ENCODE results near the gene FBXW9.
A peak's percentile ranks its signal among the peaks of the same experiment; 100 is the strongest.
"Not testable (repeated sequence)": the region's sequence is repeated elsewhere in the genome, so short reads cannot be mapped to it uniquely, and the experiment has no call there.

The FBXW9 gene

DNA sequence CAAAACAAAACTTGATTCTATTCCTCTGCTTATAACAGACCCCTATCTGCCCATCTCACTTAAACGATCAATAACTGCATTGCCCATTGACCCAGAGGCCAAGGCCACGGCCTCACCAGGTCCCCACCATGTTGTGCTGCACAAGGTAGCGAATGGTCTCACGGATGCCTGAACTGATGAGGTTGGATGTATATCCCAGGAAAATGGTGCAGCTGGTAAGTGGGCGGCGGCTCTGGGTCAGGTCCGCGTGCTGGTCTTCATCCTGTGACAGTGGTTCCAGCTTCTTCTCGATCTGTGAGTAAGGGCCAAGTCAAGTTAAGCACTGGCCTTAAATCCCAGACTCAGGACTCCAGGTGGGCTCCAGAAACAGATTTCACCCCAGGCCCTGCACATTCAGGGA lies 16.4 kb downstream of the FBXW9 start:
- no peak for DNase-seq

DNA sequence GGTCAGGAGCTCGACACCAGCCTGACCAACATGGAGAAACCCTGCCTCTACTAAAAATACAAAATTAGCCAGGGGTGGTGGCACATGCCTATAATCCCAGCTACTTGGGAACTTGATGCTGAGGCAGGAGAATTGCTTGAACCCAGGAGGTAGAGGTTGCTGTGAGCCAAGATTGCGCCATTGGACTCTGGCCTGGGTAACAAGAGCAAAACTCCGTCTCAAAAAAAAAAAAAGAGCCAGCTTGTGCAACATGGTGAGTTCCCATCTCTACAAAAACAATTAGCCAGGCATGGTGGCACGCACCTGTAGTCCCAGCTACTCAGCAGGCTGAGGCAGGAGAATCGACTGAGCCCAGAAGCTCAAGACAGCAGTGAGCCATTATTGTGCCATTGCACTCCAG lies 18.4 kb downstream of the FBXW9 start:
- DNase-seq: not testable (repeated sequence)

DNA sequence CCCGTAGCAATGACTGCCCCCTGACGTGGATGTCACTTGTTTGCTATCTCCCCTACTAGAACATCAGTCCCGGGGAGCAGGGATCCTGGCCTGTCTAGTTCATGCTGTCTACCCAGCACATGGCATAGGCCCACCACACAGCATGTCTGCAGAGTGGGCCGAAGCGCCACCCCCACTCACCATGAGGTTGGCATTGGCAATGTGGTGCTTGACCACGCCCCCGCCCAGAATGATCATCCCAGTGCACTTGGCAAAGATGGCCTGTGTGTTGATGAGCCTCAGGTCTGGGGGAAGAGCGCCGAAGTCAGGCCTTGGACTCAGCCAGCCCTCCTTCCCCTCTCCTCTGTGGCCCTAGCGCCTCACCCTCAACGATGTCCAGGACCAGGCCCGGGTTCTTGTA lies 19.5 kb downstream of the FBXW9 start:
- no peak for DNase-seq

DNA sequence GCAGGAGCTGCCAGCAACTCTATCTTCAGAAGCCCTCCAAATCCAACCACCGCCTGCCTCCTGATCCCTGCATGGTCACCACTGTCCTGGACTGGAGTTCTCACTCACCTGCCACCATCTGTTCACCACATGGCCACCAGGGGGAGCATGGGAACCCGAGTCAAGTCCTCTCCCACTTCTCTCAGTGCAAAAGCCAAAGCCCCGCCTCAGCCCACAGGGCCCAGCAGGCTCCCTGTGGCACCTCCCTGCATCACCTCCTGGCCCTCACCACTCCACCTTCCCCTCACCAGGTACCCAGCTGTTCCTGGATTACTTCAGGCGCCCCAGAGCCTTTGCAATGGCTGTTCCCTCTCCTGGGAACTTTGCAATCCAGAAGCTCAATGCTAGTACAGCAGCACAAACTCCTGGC lies 20.0 kb downstream of the FBXW9 start:
- peak; percentile 96 for DNase-seq

DNA sequence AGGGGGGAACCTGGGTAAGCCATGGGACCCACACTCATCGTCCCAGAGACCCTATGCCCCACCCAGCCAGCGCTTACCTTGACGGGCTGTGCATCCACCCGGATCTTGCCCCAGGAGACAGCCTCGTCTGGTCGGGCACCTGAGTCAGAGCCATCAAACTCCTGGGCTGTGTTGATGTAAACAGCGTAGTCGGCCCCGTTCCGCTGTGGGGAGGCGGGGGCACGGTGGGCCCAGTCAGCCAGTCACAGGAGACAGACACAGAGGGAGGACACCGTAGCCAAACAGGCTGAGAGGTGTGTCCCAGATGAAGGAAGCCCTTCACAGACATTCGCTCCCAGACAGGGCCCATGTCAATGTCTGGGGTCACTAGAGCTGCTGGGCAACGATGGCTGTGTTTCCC lies 20.5 kb downstream of the FBXW9 start:
- DNase-seq: no peak

DNA sequence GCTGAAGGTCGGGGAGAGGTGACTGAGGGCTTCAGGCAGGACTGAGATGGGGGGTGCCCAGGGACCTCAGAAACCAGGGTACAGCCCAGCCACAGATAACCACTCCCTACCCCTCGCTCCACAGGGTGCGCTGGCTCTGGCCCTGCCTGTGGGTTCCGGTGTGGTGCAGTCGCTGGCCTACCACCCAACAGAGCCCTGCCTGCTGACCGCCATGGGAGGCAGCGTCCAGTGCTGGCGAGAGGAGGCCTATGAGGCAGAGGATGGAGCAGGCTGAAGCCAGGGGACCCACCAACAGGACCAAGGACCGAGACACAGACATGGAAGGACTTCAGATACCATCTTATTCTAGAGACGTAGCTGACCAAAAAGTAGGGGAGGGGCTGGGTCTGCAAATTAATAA lies 21.0 kb downstream of the FBXW9 start:
- no peak for DNase-seq

DNA sequence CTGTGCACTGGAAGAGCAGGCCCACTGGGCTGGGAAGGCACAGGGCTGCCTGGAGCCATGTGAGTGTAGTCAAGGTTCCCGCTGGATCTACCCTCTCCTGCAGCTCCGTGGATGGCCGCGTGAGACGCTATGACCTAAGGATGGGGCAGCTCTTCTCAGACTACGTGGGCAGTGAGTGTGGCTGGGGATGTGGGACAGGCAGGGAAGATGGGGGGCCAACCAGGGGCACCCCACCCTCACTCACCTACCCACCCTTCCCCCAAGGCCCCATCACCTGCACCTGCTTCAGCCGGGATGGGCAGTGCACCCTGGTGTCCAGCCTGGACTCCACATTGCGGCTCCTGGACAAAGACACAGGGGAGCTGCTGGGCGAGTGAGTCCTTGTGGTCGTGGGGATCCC lies 23.7 kb downstream of the FBXW9 start:
- no peak for DNase-seq

DNA sequence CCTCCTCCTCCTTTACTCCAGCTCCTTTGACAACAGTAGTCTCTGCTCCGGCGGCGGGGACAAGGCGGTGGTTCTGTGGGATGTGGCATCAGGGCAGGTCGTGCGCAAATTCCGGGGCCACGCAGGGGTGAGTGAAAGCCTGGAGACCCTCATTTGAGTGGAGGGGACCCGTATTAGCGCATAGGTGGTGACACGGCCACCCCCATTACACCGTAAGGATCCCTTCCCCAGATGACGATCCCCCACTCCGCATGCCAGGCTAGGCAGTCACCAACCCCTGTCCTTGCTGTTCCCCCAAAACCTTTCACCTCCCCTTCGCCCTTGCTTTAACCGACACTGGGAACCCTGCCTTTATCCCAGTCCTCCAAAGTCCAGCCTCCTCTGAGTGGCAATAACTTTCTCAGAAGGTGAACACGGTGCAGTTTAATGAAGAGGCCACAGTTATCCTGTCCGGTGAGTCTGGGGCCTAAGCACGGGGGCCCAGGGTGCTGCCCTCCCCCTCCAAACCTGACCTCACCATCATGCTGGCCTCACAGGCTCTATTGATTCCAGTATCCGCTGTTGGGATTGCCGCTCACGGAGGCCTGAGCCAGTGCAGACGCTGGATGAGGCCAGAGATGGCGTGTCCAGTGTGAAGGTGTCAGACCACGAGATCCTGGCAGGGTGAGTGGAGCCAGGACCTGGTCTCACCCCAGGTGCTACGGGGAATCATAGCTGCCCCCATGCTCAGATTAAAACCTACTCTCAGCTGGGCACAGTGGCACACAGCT lies 26.1 kb downstream of the FBXW9 start:
- DNase-seq: no peak

DNA sequence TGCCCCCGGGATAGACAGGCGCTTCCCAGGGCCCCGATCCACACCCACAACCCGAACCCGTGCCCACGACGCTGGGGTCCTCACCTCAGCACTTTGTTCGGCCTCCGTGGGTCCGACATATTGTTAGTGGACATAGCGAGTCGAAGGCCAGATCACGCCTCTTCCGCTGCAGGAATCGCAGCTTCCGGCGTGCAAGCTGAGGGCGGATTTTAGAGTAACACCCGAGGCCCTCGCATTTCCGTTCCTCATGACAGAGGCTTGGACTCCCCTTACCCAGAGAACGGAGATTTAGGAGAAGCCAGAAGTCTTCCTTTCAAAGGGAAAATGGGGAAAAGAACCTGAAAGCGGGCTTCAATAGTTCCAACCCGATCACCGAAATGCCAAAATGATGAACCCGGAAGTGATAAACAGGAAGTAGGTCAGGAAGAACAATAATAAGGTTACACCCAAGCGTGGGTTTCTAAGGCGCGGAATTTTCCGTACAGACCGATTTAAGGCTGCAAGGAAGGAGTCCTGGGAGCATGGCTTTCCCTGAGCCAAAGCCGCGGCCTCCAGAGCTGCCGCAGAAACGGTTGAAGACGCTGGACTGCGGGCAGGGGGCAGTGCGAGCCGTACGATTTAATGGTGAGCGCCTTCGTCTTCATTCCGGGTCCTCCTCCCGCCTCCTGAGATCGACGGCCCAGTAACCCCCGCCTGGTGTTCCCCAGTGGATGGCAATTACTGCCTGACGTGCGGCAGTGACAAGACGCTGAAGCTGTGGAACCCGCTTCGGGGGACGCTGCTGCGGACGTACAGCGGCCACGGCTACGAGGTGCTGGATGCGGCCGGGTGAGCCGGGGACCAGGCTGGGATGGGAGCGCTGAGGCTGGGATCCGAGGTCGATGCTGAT lies 26.9 kb downstream of the FBXW9 start:
- DNase-seq: peak; percentile 91

DNA sequence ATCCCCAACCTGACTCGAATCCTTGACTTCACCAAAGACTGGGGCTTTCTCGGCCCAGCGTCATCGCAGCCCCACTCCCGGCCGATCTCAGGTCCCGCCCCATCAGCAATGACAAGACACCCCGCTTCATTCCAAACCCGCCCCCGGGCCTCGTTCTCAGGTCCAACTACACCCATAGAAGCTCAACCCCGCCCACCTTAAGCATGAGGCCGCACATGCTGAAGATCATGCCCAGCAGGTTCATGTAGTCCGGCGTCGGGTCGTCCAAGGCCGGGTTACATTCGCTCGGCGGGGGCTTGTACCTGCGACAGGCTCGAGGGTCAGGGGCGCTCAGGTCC lies 27.5 kb downstream of the FBXW9 start:
- no peak for DNase-seq

DNA sequence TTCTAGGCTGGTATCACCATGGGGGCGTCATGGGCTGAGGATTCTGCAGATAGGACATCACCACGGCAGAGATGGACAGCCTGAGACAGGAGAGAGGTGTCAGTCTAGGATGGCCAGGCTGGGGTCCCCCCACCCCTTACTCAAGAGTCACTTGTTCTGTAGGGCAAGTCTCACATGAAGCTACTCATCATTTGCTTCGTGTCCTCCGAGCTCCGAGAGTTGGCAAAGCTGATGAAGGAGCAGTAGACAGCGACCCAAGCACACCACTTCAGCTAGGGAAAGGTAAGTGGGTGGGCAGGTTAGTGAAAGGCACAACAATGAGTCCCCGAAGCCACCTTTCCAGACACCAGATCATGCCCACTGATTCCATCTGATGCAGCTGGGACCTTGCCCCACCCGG lies 28.1 kb downstream of the FBXW9 start:
- DNase-seq: no peak

DNA sequence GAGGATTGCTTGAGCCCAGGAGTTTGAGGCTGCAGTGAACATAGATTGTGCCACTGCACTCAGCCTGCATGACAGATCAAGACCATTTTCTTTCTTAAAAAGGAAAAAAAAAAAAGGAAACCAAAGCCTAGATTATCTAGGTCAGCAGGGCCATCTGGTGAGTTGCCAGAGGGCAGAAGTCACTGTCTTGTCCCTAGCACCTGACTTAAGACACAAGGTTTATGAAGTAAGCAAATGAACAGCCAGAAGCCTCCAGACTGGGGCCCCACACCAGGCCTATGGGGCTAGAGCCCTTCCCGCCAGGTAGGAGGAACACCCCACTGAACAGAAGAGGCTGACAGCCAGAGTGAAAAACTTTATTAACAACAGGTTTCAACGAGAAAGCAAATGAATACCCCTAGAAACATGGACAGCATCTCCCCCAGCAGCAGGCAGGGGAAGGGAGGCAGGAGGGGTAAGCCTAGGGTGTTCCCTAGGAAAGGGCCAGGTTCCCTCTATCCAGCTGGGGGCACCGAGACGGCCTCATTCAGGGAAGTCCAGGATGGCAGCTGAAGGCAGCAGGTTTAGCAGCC lies 28.6 kb downstream of the FBXW9 start:
- no peak for DNase-seq

DNA sequence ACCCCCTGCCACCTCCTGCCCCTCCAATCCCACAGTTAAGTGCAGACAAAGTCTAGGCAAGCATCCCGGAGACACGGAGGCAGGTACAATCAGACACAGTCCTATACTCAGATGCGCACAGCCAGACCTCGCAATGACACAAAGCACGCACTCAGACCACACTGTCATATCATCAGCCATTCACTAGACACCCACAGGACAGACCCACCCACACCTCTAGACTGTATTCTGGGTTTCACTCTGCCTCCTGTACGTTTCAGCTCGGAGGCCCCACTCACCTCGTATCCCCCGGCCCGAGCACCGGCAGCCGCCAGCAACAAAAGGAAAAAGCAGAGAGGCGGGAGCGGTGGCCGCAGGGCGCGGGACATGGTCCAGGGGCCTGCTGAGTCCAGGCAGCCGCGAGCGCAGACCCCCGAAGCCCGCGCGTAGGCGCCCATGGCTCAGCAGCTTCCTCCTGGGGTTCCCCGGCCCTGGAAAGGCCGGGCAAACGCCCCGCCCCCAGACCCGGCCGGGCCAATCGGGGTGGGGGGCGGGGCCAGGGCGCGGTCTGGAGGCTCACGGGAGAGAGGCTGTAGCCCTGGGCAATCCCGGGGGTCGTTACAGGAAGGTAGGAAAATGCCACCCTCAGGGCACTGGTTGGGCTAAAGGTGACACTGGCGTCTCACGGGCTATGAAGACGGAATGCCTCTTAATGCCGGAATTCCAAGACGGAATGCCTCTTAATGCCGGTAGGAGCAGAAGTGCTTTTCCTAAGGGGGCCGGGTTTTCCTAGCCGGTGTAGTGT lies 30.0 kb downstream of the FBXW9 start, which contains the start of the genes MAN2B1 and WDR83:
Gene MAN2B1, minus strand, starts transcription at position 478 of the 784 bp plus-strand sequence. Its CDS starts 41 bp downstream, at position 437.
Gene WDR83, plus strand, starts transcription at position 543 of the 784 bp plus-strand sequence. CDS start 2,984 bp downstream, outside the sequence.
- DNase-seq: peak; percentile 93

DNA sequence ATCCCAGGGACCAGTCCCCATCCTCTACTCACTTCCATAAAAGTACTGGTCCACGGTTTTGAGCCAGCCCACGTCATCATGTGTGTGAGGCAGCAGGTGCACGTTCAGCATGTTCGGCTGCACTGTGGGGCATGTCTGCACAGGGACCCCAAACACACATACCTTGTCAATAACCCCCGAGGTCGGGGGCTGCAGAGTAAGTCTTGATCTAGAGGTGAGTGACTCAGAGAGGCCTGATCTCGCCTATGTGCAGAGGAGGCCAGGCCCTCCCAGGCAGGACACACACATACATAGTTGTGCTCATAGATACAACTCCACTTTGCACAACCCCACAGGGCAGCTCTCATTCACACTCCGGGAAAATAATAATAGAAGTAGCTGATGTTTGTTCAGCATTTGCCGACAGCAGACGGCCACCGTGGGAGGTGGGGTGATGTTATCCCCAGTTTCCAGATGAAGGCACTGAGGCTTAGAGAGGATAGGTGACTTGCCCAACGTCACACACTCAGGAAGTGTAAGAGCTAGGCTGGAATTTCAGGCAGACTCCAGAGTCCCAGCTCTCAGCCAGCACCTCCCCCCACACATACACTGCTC lies 30.7 kb downstream of the FBXW9 start:
- peak; percentile 73 for DNase-seq

DNA sequence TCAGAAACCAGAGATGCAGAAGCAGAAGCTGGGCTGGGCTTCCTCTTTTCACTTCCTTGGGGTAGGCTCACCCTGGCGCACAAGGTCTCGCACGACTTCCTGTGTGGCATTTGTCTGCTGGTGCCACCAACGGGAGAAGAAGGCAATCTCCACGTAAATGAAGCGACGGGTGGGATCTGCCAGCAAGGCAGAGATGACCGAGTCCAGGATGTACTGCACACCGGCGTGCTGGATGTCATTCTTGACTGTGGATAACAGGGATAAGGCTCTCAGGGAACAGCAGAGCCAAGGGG lies 31.2 kb downstream of the FBXW9 start:
- DNase-seq: peak; percentile 76

DNA sequence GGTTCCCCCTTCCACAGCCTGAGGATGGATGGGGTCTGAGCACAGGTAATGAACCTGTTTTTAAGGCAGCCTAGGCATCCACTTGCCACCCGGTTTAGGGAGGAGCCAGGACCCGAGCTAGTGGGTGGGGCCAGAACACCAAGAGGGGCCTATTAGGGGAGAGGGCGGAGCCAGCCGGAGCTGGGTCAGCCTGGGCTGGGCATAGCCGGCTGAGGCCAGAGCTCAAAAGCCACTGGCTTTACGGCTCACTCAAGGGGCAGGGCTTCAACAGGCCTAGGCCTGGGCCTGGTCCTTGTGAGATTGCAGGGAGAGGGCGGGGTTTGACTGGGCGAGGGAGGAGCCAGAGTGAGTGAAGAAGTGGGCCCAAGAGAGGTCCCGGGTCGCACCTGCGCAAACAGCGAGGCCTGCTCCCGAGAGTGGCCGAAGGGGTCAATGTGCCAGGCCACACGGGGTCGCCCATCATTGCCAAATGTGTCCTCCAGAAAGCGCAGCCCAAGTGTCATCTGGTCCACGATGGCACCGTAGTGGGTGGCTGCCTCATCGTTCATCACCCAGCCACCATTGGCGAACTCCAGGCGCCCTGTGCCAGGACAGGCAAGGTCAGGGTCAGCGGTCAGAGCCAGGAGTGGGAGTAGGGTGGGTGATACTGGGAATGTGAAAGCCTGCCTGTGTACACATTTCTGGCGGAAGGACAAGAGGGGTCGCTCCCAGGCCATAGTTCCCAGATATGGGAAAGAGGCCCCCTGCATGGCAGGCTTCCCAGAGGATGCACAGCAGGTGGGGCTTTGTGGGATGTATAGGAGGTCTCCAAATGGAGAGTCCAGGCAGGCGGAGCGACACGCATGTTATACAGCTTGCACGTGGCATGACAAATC lies 31.8 kb downstream of the FBXW9 start:
- DNase-seq: no peak

DNA sequence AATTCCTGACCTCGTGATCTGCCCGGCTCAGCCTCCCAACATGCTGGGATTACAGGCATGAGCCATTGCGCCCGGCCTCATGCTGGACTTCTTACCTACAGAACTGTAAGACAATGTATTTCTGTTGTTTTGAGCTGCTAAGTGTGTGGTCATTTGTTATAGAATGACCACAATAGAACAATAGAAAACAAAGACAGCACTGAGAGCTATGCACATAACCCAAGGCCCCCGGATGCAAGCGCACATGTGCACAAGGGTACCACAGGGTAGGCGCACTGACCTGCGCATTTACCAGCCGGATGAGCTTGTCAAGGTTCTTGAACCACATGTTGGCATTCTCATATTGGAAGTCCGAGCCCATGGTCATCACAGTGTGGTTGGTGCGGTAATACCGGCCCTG lies 35.5 kb downstream of the FBXW9 start:
- DNase-seq: no peak

DNA sequence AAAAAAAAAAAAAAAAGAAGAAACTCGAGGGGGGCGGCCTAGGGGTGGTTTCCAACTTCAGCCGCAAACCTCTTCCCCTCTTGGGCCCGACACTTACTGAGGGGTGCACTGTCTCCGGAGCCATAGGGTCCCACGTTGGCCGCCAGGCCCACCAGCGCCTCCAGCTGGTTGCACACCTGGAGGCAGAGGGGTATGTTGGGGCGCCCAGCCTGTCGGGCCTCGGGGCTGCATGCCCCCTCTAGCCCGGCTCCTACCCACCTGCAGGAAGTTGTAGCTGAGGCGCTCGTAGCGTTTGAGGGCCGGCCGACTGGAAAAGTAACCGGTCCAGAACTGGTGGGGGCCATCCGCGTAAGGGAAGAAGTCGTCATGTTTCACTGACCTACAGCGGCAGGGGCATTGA lies 38.5 kb downstream of the FBXW9 start:
- no peak for DNase-seq

DNA sequence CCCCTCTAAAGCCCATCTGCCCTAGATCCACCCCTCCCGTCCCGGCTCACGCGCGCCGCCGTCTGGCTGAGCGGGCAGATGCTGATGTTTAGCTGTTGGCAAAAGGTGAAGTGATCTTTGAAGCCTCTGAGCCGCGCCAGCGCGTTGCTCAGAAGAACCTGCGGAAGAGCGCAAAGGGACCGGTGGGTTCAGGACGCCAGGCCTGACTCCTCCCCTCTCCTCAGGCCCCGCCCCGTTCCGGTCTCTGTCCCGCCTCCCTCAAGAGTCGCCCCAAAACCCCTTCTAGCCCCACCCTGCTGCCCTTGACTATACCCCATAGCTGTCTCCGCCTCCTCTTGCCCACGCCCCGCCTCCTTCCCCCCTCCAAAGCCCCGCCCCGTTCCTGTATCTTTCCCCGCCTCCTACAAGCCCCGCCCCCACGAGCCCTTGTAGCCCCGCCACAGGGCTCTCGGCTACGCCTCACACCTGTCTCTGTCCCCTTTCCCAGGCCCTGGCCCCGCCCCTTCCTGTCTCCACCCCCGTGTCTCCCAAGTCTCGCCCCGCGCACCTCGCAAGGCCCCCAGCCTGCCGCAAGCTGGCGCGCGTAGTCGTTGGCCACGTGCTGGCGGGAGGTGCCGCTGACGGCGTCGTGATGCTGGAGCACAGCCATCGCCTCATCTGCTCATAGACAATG lies 39.4 kb downstream of the FBXW9 start:
- DNase-seq: no peak

DNA sequence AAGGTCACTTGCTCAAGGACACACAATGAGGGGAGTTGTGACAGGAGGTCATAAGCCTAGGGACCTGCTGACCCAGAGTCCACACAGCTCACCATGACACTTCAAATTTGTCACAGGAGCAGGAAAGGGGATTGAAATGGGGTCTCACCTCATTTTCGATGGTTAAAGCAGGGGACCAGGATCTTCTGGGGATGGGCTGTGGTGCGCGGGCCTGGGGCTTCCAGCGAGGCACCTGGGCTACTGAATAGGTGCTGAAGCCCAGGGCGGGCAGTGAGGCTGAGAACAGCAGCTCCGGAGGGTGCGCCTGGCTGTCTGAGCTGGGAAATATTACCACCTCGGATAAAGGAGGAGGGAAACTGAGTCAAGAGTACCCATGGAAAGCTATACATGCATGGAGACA lies 40.9 kb downstream of the FBXW9 start:
- DNase-seq: no peak

DNA sequence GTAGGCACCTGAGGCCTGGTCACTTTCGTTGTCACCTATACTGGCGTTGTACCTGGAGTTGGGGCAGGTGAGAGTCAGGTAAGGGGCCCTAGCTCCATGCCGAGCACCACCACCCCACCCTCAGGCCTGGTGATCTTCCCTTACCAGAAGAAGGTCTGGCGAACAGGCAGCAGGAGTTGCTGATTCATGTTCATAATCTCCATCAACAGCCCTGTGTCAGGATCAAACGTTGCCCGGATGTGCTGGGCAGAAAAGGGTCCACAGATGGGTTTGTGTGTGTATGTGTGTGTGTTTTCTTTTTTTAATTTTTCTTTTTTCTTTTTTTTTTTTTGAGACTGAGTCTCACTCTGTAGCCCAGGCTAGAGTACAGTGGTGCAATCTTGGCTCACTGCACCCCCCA lies 44.2 kb downstream of the FBXW9 start:
- DNase-seq: no peak

All from activated CD8-positive, alpha-beta memory T cell treated with anti-CD3 and anti-CD28 coated beads for 24 hours (primary cell).